GM10266 (cell line): Measurements from ENCODE around the gene KCNJ11.

Experiments used
- DNase-seq: peaks from one replicate; pipeline ENCODE4 v3.0.0; 2012; ENCODE audit errors: extremely low spot score
- CTCF ChIP-seq: IDR thresholded peaks from 2 replicates; pipeline ENCODE4 v1.5.1; 2012; ENCODE audit warnings: mild to moderate bottlenecking, low read depth; ENCODE audit not compliant: control insufficient read depth, insufficient read depth; ENCODE audit errors: missing control alignments

Gene KCNJ11

GRCh38 chr11:17383461-17383860 lies 5.0 kb downstream of the KCNJ11 start:
- no peak for DNase-seq
- no peak for TF ChIP-seq CTCF

- no peak for TF ChIP-seq CTCF
- no peak for DNase-seq
Observed at GRCh38 chr11:17382046-17382728, 6.3 kb downstream of the KCNJ11 start.

GRCh38 chr11:17381156-17381555 lies 7.3 kb downstream of the KCNJ11 start:
- DNase-seq = no peak
- no peak for TF ChIP-seq CTCF

GRCh38 chr11:17379383-17380180 lies 8.9 kb downstream of the KCNJ11 start:
- no peak for DNase-seq
- TF ChIP-seq CTCF = no peak

GRCh38 chr11:17378655-17379054 lies 9.8 kb downstream of the KCNJ11 start:
- TF ChIP-seq CTCF = no peak
- no peak for DNase-seq

- DNase-seq = no peak
Observed at GRCh38 chr11:17376493-17376892, 12.0 kb downstream of the KCNJ11 start.

More at GRCh38 chr11:17376493-17376892, 12.0 kb downstream of the KCNJ11 start:
- no peak for TF ChIP-seq CTCF
